SJCRH30 (cell line): Measurements from ENCODE around the gene RAB3B. TPM values are rescaled to one million over a fixed set of nuclear protein-coding genes. Genes with fewer than 3 reads are reported as not detected.

Experiments
- DNase-seq, 2 experiments: peaks; one replicate each; pipeline ENCODE4 v3.0.0-alpha.2; 2015 to 2020
- H3K27ac ChIP-seq: fragments of 250-450 bp; sonication (Bioruptor Pico); 2 replicates; pipeline ENCODE4 v1.5.1; 2020; ENCODE audit warnings: mild to moderate bottlenecking, moderate library complexity
- H3K27me3 ChIP-seq: fragments of 250-450 bp; sonication (Bioruptor Pico); 2 replicates; pipeline ENCODE4 v1.5.1; 2020; ENCODE audit warnings: mild to moderate bottlenecking, moderate library complexity
- H3K36me3 ChIP-seq: fragments of 250-450 bp; sonication (Bioruptor Pico); 2 replicates; pipeline ENCODE4 v1.5.1; 2020; ENCODE audit warnings: mild to moderate bottlenecking, moderate library complexity
- H3K4me1 ChIP-seq: fragments of 250-450 bp; sonication (Bioruptor Pico); 2 replicates; pipeline ENCODE4 v1.5.1; 2020; ENCODE audit warnings: mild to moderate bottlenecking, moderate library complexity
- H3K4me3 ChIP-seq: fragments of 250-450 bp; sonication (Bioruptor Pico); 2 replicates; pipeline ENCODE4 v1.5.1; 2020; ENCODE audit warnings: mild to moderate bottlenecking, moderate library complexity
- H3K9me3 ChIP-seq: fragments of 250-450 bp; sonication (Bioruptor Pico); replicated peaks from 2 replicates; pipeline ENCODE4 v1.5.1; 2020; ENCODE audit warnings: mild to moderate bottlenecking, moderate library complexity
- total RNA-seq: library from RNA; depleted of rRNA; stranded (reverse); fragments of >200 nt; shearing (Covaris generic); gene quantifications from 2 replicates; pipeline ENCODE4 v1.2.3, GENCODE V29; 2014

Gene RAB3B
- total RNA-seq, 1 experiment from 2014 or later = 0.67 TPM

- Histone ChIP-seq H3K27ac (no peak overlapping the region), H3K4me3 (no peak overlapping the region), H3K9me3 (no peaks in the 10 kb centered on the region), H3K27me3 (0 out of 2 replicates have a peak, but pooled peaks cover 2% of the 10 kb centered on the region), H3K36me3 (no peaks in the 10 kb centered on the region), H3K4me1 (peaks cover 13% of the 10 kb centered on the region)
- no peak for DNase-seq
These were observed 34.5 kb downstream of the RAB3B start for GRCh38 chr1:51955797-51956527.

GRCh38 chr1:51954783-51955182 is 35.7 kb downstream of the RAB3B start:
- Histone ChIP-seq H3K36me3 (no peaks in the 10 kb centered on the region), H3K27me3 (0 out of 2 replicates have a peak, but pooled peaks cover 2% of the 10 kb centered on the region), H3K4me3 (no peak overlapping the region), H3K9me3 (no peaks in the 10 kb centered on the region), H3K4me1 (peaks cover 13% of the 10 kb centered on the region), H3K27ac (no peak overlapping the region)
- DNase-seq = no peak

GRCh38 chr1:51953079-51953478 is 37.4 kb downstream of the RAB3B start:
- DNase-seq = peak in 1 of 2 experiments; percentile 47
- Histone ChIP-seq H3K9me3 (no peaks in the 10 kb centered on the region), H3K36me3 (no peaks in the 10 kb centered on the region), H3K27me3 (0 out of 2 replicates have a peak, but pooled peaks cover 2% of the 10 kb centered on the region), H3K27ac (no peak overlapping the region), H3K4me3 (no peak overlapping the region), H3K4me1 (peaks cover 13% of the 10 kb centered on the region)

GRCh38 chr1:51952638-51953037 is 37.9 kb downstream of the RAB3B start:
- Histone ChIP-seq H3K27ac (no peak overlapping the region), H3K36me3 (no peaks in the 10 kb centered on the region), H3K4me1 (peaks cover 13% of the 10 kb centered on the region), H3K9me3 (no peaks in the 10 kb centered on the region), H3K4me3 (no peak overlapping the region), H3K27me3 (0 out of 2 replicates have a peak, but pooled peaks cover 2% of the 10 kb centered on the region)
- DNase-seq = no peak

GRCh38 chr1:51950701-51951100 is 39.8 kb downstream of the RAB3B start:
- H3K27ac ChIP-seq = no peak overlapping the region
- 0 out of 2 replicates have a peak, but pooled peaks cover 2% of the 10 kb centered on the region for H3K27me3 ChIP-seq
- peaks cover 13% of the 10 kb centered on the region for H3K4me1 ChIP-seq
- DNase-seq = peak in 1 of 2 experiments; percentile 46
- no peak overlapping the region for H3K4me3 ChIP-seq
- H3K9me3 ChIP-seq = no peaks in the 10 kb centered on the region; the same call in 1 of the 2 replicates
- no peaks in the 10 kb centered on the region for H3K36me3 ChIP-seq

- Histone ChIP-seq H3K27ac (no peak overlapping the region), H3K4me3 (no peak overlapping the region), H3K4me1 (peaks cover 13% of the 10 kb centered on the region), H3K9me3 (peaks cover 2% of the 10 kb centered on the region; the same call in 1 of the 2 replicates), H3K27me3 (no peaks in the 10 kb centered on the region), H3K36me3 (no peaks in the 10 kb centered on the region)
- DNase-seq = no peak
These were observed 41.3 kb downstream of the RAB3B start for GRCh38 chr1:51949014-51949702.

- H3K27ac ChIP-seq = no peak overlapping the region
- H3K9me3 ChIP-seq = peaks cover 2% of the 10 kb centered on the region; the same call in 1 of the 2 replicates
- no peaks in the 10 kb centered on the region for H3K36me3 ChIP-seq
- H3K4me1 ChIP-seq = peaks cover 13% of the 10 kb centered on the region
- no peaks in the 10 kb centered on the region for H3K27me3 ChIP-seq
- H3K4me3 ChIP-seq = no peak overlapping the region
- no peak for DNase-seq
These were observed 42.0 kb downstream of the RAB3B start for GRCh38 chr1:51948491-51948915.

GRCh38 chr1:51946300-51946699 is 44.2 kb downstream of the RAB3B start:
- Histone ChIP-seq H3K4me1 (no peaks in the 10 kb centered on the region), H3K36me3 (no peaks in the 10 kb centered on the region), H3K27ac (no peak overlapping the region), H3K9me3 (peaks cover 6% of the 10 kb centered on the region; the same call in 1 of the 2 replicates), H3K4me3 (no peak overlapping the region), H3K27me3 (no peaks in the 10 kb centered on the region)
- no peak for DNase-seq

- no peaks in the 10 kb centered on the region for H3K4me1 ChIP-seq
- H3K4me3 ChIP-seq = no peak overlapping the region
- H3K27ac ChIP-seq = no peak overlapping the region
- H3K27me3 ChIP-seq = no peaks in the 10 kb centered on the region
- no peak for DNase-seq
- no peaks in the 10 kb centered on the region for H3K36me3 ChIP-seq
- H3K9me3 ChIP-seq = peaks cover 10% of the 10 kb centered on the region; the same call in 1 of the 2 replicates
These were observed 44.9 kb downstream of the RAB3B start for GRCh38 chr1:51945591-51945990.

- Histone ChIP-seq H3K27me3 (no peaks in the 10 kb centered on the region), H3K36me3 (no peaks in the 10 kb centered on the region), H3K4me1 (no peaks in the 10 kb centered on the region), H3K4me3 (no peak overlapping the region), H3K9me3 (peaks cover 10% of the 10 kb centered on the region; the same call in 1 of the 2 replicates), H3K27ac (no peak overlapping the region)
- no peak for DNase-seq
These were observed 48.2 kb downstream of the RAB3B start for GRCh38 chr1:51942281-51942680.

GRCh38 chr1:51941528-51941927 is 49.0 kb downstream of the RAB3B start:
- H3K27me3 ChIP-seq = no peaks in the 10 kb centered on the region
- 0 out of 2 replicates have a peak, but pooled peaks cover 10% of the 10 kb centered on the region for H3K9me3 ChIP-seq
- no peak for DNase-seq
- H3K4me3 ChIP-seq = no peak overlapping the region
- no peaks in the 10 kb centered on the region for H3K36me3 ChIP-seq
- H3K4me1 ChIP-seq = no peaks in the 10 kb centered on the region
- H3K27ac ChIP-seq = no peak overlapping the region

- Histone ChIP-seq H3K36me3 (no peaks in the 10 kb centered on the region), H3K9me3 (0 out of 2 replicates have a peak, but pooled peaks cover 8% of the 10 kb centered on the region), H3K27ac (no peak overlapping the region), H3K27me3 (no peaks in the 10 kb centered on the region), H3K4me3 (no peak overlapping the region), H3K4me1 (no peaks in the 10 kb centered on the region)
- no peak for DNase-seq
These were observed 53.4 kb downstream of the RAB3B start for GRCh38 chr1:51937112-51937511.

GRCh38 chr1:51936531-51936930 is 54.0 kb downstream of the RAB3B start:
- H3K27me3 ChIP-seq = no peaks in the 10 kb centered on the region
- no peak for DNase-seq
- no peak overlapping the region for H3K4me3 ChIP-seq
- H3K4me1 ChIP-seq = no peaks in the 10 kb centered on the region
- no peaks in the 10 kb centered on the region for H3K36me3 ChIP-seq
- 0 out of 2 replicates have a peak, but pooled peaks cover 7% of the 10 kb centered on the region for H3K9me3 ChIP-seq
- H3K27ac ChIP-seq = no peak overlapping the region

- no peak for DNase-seq
- Histone ChIP-seq H3K9me3 (no peaks in the 10 kb centered on the region), H3K27ac (no peak overlapping the region), H3K4me3 (no peak overlapping the region), H3K36me3 (no peaks in the 10 kb centered on the region), H3K27me3 (no peaks in the 10 kb centered on the region), H3K4me1 (no peaks in the 10 kb centered on the region)
These were observed 57.2 kb downstream of the RAB3B start for GRCh38 chr1:51933344-51933743.

- no peaks in the 10 kb centered on the region for H3K4me1 ChIP-seq
- no peaks in the 10 kb centered on the region for H3K36me3 ChIP-seq
- H3K9me3 ChIP-seq = no peaks in the 10 kb centered on the region
- no peak overlapping the region for H3K4me3 ChIP-seq
- H3K27ac ChIP-seq = no peak overlapping the region
- H3K27me3 ChIP-seq = no peaks in the 10 kb centered on the region
- no peak for DNase-seq
These were observed 60.2 kb downstream of the RAB3B start for GRCh38 chr1:51930329-51930728.
